ENCODE results near the gene DHRS4. TPM values are rescaled to one million over a fixed set of nuclear protein-coding genes. Genes with fewer than 3 reads are reported as not detected.

Gene DHRS4
- total RNA-seq: 52.9 and 53.3 TPM in 2 replicates

DNA sequence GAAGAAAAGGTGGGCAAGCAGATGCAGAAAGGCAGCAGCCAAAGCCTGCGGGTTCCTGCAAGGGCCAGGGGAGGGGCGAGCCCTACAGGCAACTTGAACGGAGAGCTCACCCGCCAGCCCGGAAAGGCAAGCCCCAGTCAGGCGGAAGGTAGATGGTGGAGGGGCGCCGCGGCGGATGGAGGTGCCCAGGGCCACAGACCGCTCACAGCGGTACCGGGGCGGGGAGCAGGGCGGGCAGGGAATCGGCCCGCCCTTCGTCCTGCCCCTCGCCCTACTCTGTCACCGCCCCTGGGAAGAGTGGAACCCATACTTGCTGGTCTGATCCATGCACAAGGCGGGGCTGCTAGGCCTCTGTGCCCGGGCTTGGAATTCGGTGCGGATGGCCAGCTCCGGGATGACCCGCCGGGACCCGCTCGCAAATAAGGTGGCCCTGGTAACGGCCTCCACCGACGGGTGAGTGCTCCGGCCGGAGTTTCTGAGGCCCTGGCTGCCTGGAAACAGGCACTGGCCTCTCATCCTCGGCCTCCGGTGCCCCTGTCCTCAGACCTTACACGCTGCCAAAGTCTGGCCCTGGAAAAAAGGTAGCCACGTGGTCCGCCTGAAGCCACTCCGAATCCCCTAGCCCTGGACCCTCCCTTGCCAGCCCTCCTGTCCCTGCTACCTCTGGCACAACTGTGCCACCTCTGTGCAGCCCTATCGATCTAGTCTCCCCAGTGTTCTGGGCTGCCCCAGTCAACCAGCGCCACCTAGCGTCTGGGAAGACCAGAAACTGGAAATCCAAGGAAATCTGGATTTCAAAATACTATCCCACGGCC lies at the start of gene DHRS4:
DHRS4 (plus strand) TSS at position 307 of the 815 bp plus-strand sequence; CDS start at position 326, 19 bp downstream.

DNA sequence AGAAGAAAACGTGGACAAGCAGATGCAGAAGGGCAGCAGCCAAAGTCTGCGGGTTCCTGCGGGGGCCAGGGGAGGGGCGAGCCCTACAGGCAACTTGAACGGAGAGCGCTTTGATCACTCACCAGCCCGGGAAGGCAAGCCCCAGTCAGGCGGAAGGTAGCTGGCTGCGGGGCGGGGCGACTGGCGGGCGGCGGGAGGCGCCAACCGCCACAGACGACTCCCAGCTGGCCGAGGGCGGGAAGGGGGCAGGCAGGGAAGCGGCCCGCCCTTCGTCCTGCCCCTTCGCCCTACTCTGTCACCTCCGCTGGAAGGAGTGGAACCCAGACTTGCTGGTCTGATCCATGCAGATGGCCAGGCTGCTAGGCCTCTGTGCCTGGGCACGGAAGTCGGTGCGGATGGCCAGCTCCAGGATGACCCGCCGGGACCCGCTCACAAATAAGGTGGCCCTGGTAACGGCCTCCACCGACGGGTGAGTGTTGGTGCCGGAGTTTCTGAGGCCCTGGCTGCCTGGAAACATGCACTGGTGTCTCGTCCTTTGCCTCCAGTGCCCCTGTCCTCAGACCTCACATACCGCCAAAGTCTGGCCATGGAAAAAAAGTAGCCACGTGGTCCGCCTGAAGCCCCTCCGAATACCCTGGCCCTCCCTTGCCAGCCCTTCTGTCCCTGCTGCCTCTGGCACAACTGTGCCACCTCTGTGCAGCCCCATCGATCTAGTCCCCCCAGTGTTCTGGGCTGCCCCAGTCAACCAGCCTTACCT lies 35.2 kb downstream of the DHRS4 start, which contains the start of gene DHRS4L2:
DHRS4L2 (plus strand) TSS at position 323 of the 757 bp plus-strand sequence; CDS start at position 342, 19 bp downstream.

Other genes starting within 250 kb of the DHRS4 start
- gene DHRS4L2, start 35.2 kb downstream of the DHRS4 start, total RNA-seq: 14.3 and 17.1 TPM in 2 replicates
- under 0.01 TPM in 2 replicates for gene CARMIL3, start 98.2 kb downstream of the DHRS4 start, total RNA-seq
- not detected in 2 replicates for gene CPNE6, start 117.8 kb downstream of the DHRS4 start, total RNA-seq
- gene PCK2, start 140.5 kb downstream of the DHRS4 start, total RNA-seq: 63.3 and 65.6 TPM in 2 replicates
- 42.2 and 43.7 TPM in 2 replicates for gene DCAF11, start 161.0 kb downstream of the DHRS4 start, total RNA-seq
- gene NRL, start 161.2 kb downstream of the DHRS4 start, total RNA-seq: 0.59 and 2.9 TPM in 2 replicates
- gene FITM1, start 176.9 kb downstream of the DHRS4 start, total RNA-seq: not detected in 2 replicates
- gene PSME1, start 182.4 kb downstream of the DHRS4 start, total RNA-seq: 128 and 137 TPM in 2 replicates
- gene EMC9, start 187.8 kb downstream of the DHRS4 start, total RNA-seq: 31.4 and 38.4 TPM in 2 replicates
- 70.1 and 79.7 TPM in 2 replicates for gene PSME2, start 192.8 kb downstream of the DHRS4 start, total RNA-seq
- gene RNF31, start 193.7 kb downstream of the DHRS4 start, total RNA-seq: 49.9 and 53.7 TPM in 2 replicates
- gene IRF9, start 207.5 kb downstream of the DHRS4 start, total RNA-seq: 36.3 and 39.8 TPM in 2 replicates
- 54.3 and 64.6 TPM in 2 replicates for gene REC8, start 218.3 kb downstream of the DHRS4 start, total RNA-seq
- gene IPO4, start 235.0 kb downstream of the DHRS4 start, total RNA-seq: 56.5 and 58.6 TPM in 2 replicates
- gene TM9SF1, start 241.7 kb downstream of the DHRS4 start, total RNA-seq: 58.4 and 59.5 TPM in 2 replicates